CD4-positive, alpha-beta T cell treated with Interleukin-15 for 1 hour (primary cell): ENCODE measurements around the gene UBAC2.
A peak's percentile ranks its signal among the peaks of the same experiment; 100 is the strongest.
"Not testable (repeated sequence)": the region's sequence is repeated elsewhere in the genome, so short reads cannot be mapped to it uniquely, and the experiment has no call there.

Experiments used
- DNase-seq: peaks from one replicate; pipeline ENCODE4 v3.0.0-alpha.2; 2020

Gene UBAC2

GRCh38 chr13:99249606-99250005 lies 49.0 kb downstream of the UBAC2 start:
- not testable (repeated sequence) for DNase-seq

- DNase-seq, result no peak
Measured at GRCh38 chr13:99250982-99251825, 50.5 kb downstream of the UBAC2 start.

GRCh38 chr13:99251921-99252320 lies 51.3 kb downstream of the UBAC2 start:
- no peak for DNase-seq

GRCh38 chr13:99254830-99255229 lies 54.2 kb downstream of the UBAC2 start:
- no peak for DNase-seq

- no peak for DNase-seq
Measured at GRCh38 chr13:99255271-99255670, 54.6 kb downstream of the UBAC2 start.

- DNase-seq, result no peak
Measured at GRCh38 chr13:99256283-99256682, 55.6 kb downstream of the UBAC2 start.

GRCh38 chr13:99256709-99257108 lies 56.1 kb downstream of the UBAC2 start:
- no peak for DNase-seq

GRCh38 chr13:99257291-99257690 lies 56.6 kb downstream of the UBAC2 start:
- DNase-seq, result no peak

- DNase-seq, result no peak
Measured at GRCh38 chr13:99258210-99258860, 57.7 kb downstream of the UBAC2 start, which contains the start of gene GPR18. TSS of gene GPR18 (minus strand) at chr13:99258379. CDS start at chr13:99255872, 2,507 bp downstream.

- peak; percentile 40 for DNase-seq
Measured at GRCh38 chr13:99258946-99259345, 58.3 kb downstream of the UBAC2 start.

GRCh38 chr13:99260216-99260615 lies 59.6 kb downstream of the UBAC2 start:
- DNase-seq, result no peak

- no peak for DNase-seq
Measured at GRCh38 chr13:99261059-99261458, 60.4 kb downstream of the UBAC2 start.

GRCh38 chr13:99263126-99263785 lies 62.6 kb downstream of the UBAC2 start:
- DNase-seq, result no peak

GRCh38 chr13:99264051-99264450 lies 63.4 kb downstream of the UBAC2 start:
- DNase-seq, result no peak

- DNase-seq, result no peak
Measured at GRCh38 chr13:99265162-99265800, 64.6 kb downstream of the UBAC2 start.

- no peak for DNase-seq
Measured at GRCh38 chr13:99265821-99266426, 65.3 kb downstream of the UBAC2 start.

GRCh38 chr13:99266827-99267226 lies 66.2 kb downstream of the UBAC2 start:
- no peak for DNase-seq

GRCh38 chr13:99267927-99268326 lies 67.3 kb downstream of the UBAC2 start:
- DNase-seq, result no peak

- DNase-seq, result no peak
Measured at GRCh38 chr13:99268822-99269221, 68.2 kb downstream of the UBAC2 start.

- peak; percentile 57 for DNase-seq
Measured at GRCh38 chr13:99269627-99270241, 69.1 kb downstream of the UBAC2 start.

- DNase-seq, result no peak
Measured at GRCh38 chr13:99270518-99270917, 69.9 kb downstream of the UBAC2 start.

GRCh38 chr13:99271249-99271648 lies 70.6 kb downstream of the UBAC2 start:
- DNase-seq, result no peak
